Endodermal cell (in vitro differentiated cells): ENCODE data around the gene SLC12A9. TPM values are rescaled to one million over a fixed set of nuclear protein-coding genes. Genes with fewer than 3 reads are reported as not detected.

Source experiments
- DNase-seq: peaks from one replicate; pipeline ENCODE4 v3.0.0-alpha.2; 2017
- H3K27ac ChIP-seq: 2 replicates; pipeline ENCODE4 v1.5.1; 2013; ENCODE audit warnings: mild to moderate bottlenecking, low read depth, low read length, moderate library complexity
- H3K27me3 ChIP-seq: 2 replicates; pipeline ENCODE4 v1.6.1; 2013; ENCODE audit warnings: mild to moderate bottlenecking, low read length, moderate library complexity; ENCODE audit not compliant: insufficient read depth, control insufficient read depth, poor library complexity, severe bottlenecking
- H3K36me3 ChIP-seq: 2 replicates; pipeline ENCODE4 v1.7.0; 2013; ENCODE audit warnings: mild to moderate bottlenecking, low read length, moderate library complexity; ENCODE audit not compliant: control insufficient read depth, insufficient read depth
- H3K4me1 ChIP-seq: one replicate; pipeline ENCODE4 v1.7.0; 2013; ENCODE audit warnings: low read length; ENCODE audit not compliant: control insufficient read depth, insufficient read depth
- H3K4me3 ChIP-seq: 2 replicates; pipeline ENCODE4 v1.5.1; 2013; ENCODE audit warnings: mild to moderate bottlenecking, low read length, moderate library complexity
- H3K9ac ChIP-seq: 2 replicates; pipeline ENCODE4 v1.6.1; 2013; ENCODE audit warnings: mild to moderate bottlenecking, low read length, moderate library complexity; ENCODE audit not compliant: poor library complexity, severe bottlenecking; ENCODE audit errors: extremely low read depth
- H3K9me3 ChIP-seq: 2 replicates; pipeline ENCODE4 v1.6.1; 2013; ENCODE audit warnings: mild to moderate bottlenecking, low read length, moderate library complexity; ENCODE audit not compliant: control insufficient read depth
- H3K27ac Mint-ChIP-seq: 2 replicates; pipeline ENCODE4 v1.8.0; 2020; ENCODE audit warnings: mixed read lengths
- H3K27me3 Mint-ChIP-seq: 2 replicates; pipeline ENCODE4 v1.8.0; 2021; ENCODE audit warnings: mild to moderate bottlenecking, mixed read lengths; ENCODE audit not compliant: insufficient read depth
- H3K36me3 Mint-ChIP-seq: 2 replicates; pipeline ENCODE4 v1.8.0; 2020; ENCODE audit warnings: low read depth, mixed read lengths
- H3K4me1 Mint-ChIP-seq: 2 replicates; pipeline ENCODE4 v1.8.0; 2020; ENCODE audit warnings: mixed read lengths
- H3K4me3 Mint-ChIP-seq: 2 replicates; pipeline ENCODE4 v1.8.0; 2020; ENCODE audit warnings: mild to moderate bottlenecking, moderate library complexity, mixed read lengths
- H3K9me3 Mint-ChIP-seq: 2 replicates; pipeline ENCODE4 v1.8.0; 2020; ENCODE audit warnings: mild to moderate bottlenecking, mixed read lengths
- WGBS, 2 experiments: methylation state at CpG; one replicate each; pipeline versions ENCODE4 v1.1.5 to v1.1.7; 2013; ENCODE audit warnings: missing lambda C conversion rate in 2 of 2, mixed read lengths in 1 of 2; ENCODE audit not compliant: insufficient coverage in 1 of 2, insufficient read length in 1 of 2; 5-methylcytosine and 5-hydroxymethylcytosine counted together
- total RNA-seq, 2 donors: library from RNA; stranded (reverse); fragmentation: NEBNext Ultra II Directional in 1 of 2; extraction: Animal tissue kit (Norgen Biotek cat#: 25700) in 1 of 2; gene quantifications; 2 replicates in 1 of 2; 3 replicates in 1 of 2; pipeline ENCODE4 v1.2.1, GENCODE V29; 2021
- TF ChIP-seq, protein P1 (sequence below): fragments of 200-600 bp; sonication (generic); conservative IDR thresholded peaks from 2 replicates; pipeline ENCODE4 v1.5.0; 2021; ENCODE audit warnings: antibody characterized with exemption, mild to moderate bottlenecking

Gene SLC12A9
- total RNA-seq, 2 donors from 2014 or later: 22.5 to 35.1 TPM

DNA sequence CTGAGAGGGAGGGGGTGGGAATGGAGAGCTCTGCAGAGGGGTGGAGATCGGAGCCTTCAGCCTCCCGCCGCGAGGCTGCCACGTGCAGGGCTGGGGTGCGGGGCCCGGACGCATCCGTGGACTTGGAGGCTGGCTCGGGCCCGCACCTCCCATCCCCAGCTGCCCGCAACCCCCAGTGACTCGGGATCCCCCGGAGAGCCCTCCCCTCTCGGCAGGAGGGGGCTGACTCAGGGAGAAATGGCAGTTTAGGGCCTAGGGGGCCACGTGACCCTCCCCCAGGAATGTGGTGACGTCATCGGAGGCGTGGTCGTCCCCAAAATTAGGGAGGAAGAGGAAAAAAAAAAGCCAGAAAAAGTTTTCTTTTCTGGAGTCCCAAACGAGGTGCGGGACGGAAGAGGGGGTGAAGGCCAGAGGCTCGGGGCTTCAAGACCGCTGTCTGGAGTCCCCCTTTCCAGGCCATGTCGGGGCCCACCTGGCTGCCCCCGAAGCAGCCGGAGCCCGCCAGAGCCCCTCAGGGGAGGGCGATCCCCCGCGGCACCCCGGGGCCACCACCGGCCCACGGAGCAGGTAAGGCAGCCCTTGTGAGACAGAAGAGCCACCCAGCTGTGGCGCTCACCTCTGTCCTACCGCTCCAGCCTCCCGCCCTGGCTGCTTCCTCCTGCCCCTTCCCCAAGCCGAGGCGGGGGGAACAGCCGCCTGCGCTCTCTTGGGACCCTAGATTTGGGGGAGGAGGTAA, 14.7 kb downstream of the SLC12A9 start, which contains the start of gene TRIP6:
TRIP6 (plus strand) TSS at position 348 of the 736 bp plus-strand sequence; CDS start at position 459, 111 bp downstream.
- Mint-ChIP-seq H3K9me3 (no peaks in the 10 kb centered on the region), H3K4me1 (peaks cover 13% of the 10 kb centered on the region), H3K27me3 (no peaks in the 10 kb centered on the region), H3K4me3 (peak within 1 kb of the TSS; percentile 88), H3K36me3 (peaks cover 44% of the 10 kb centered on the region), H3K27ac (peak within 1 kb of the TSS; percentile 99)
- 1% methylated on average over 11 to 39 of the region's 42 CpGs for WGBS, 2 experiments
- Histone ChIP-seq H3K4me1 (peaks cover 5% of the 10 kb centered on the region), H3K9me3 (no peaks in the 10 kb centered on the region), H3K9ac (peak within 1 kb of the TSS; percentile 100), H3K27ac (peak within 1 kb of the TSS; percentile 82), H3K36me3 (peaks cover 30% of the 10 kb centered on the region), H3K27me3 (no peaks in the 10 kb centered on the region), H3K4me3 (peak within 1 kb of the TSS; percentile 92)
- TF ChIP-seq, protein P1, sequence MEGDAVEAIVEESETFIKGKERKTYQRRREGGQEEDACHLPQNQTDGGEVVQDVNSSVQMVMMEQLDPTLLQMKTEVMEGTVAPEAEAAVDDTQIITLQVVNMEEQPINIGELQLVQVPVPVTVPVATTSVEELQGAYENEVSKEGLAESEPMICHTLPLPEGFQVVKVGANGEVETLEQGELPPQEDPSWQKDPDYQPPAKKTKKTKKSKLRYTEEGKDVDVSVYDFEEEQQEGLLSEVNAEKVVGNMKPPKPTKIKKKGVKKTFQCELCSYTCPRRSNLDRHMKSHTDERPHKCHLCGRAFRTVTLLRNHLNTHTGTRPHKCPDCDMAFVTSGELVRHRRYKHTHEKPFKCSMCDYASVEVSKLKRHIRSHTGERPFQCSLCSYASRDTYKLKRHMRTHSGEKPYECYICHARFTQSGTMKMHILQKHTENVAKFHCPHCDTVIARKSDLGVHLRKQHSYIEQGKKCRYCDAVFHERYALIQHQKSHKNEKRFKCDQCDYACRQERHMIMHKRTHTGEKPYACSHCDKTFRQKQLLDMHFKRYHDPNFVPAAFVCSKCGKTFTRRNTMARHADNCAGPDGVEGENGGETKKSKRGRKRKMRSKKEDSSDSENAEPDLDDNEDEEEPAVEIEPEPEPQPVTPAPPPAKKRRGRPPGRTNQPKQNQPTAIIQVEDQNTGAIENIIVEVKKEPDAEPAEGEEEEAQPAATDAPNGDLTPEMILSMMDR: no peak
- DNase-seq: peak; percentile 95

- Histone ChIP-seq H3K9ac (peak overlapping the region; percentile 100), H3K4me1 (peaks cover 3% of the 10 kb centered on the region), H3K27me3 (no peaks in the 10 kb centered on the region), H3K4me3 (peak overlapping the region; percentile 92), H3K36me3 (peaks cover 35% of the 10 kb centered on the region), H3K27ac (peak overlapping the region; percentile 82), H3K9me3 (no peaks in the 10 kb centered on the region)
- Mint-ChIP-seq H3K27ac (peak overlapping the region; percentile 99), H3K4me3 (peak overlapping the region; percentile 88), H3K27me3 (no peaks in the 10 kb centered on the region), H3K36me3 (peaks cover 45% of the 10 kb centered on the region), H3K9me3 (no peaks in the 10 kb centered on the region), H3K4me1 (peaks cover 7% of the 10 kb centered on the region)
- TF ChIP-seq, protein P1: no peak
- 15 to 30% methylated on average over 13 to 27 of the region's 27 CpGs for WGBS, 2 experiments
- DNase-seq: peak; percentile 70
Observed at GRCh38 chr7:100867776-100868485, 15.4 kb downstream of the SLC12A9 start.

DNA sequence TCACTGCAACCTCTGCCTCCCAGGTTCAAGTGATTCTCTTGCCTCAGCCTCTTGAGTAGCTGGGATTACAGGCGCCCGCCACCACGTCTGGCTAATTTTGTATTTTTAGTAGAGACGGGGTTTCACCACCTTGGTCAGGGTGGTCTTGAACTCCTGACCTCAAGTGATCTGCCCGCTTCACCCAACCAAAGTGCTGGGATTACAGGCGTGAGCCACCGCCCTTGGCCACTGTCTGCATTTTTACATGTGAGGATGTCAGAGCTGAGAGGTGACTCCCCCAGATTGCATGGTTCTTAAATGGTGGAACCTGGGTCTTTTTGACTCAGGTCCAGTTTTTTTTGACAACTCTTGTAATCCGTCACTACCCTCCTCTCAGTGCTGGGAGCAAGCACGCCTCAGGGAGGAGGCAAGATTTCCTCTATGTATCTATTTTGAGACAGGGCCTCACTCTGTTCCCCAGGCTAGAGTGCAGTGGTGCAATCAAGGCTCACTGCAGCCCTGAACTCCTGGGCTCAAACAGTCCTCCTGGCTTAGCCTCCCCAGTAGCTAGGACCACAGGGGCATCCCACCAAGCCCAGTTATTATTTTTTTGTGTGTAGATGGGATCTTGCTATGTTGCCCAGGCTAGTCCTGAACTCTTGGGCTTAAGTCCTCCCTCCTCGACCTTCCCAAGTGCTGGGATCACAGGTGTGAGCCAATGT, 21.2 kb downstream of the SLC12A9 start:
- peaks cover 16% of the 10 kb centered on the region for H3K4me1 Mint-ChIP-seq
- Histone ChIP-seq H3K9me3 (no peaks in the 10 kb centered on the region), H3K27me3 (no peaks in the 10 kb centered on the region), H3K9ac (peak overlapping the region; percentile 92), H3K4me3 (peak overlapping the region; percentile 100), H3K36me3 (peaks cover 67% of the 10 kb centered on the region), H3K4me1 (peaks cover 5% of the 10 kb centered on the region), H3K27ac (no peak overlapping the region)
- H3K9me3 Mint-ChIP-seq: no peaks in the 10 kb centered on the region
- TF ChIP-seq, protein P1: no peak
- H3K4me3 Mint-ChIP-seq: peak overlapping the region; percentile 99
- peak overlapping the region; percentile 98 for H3K27ac Mint-ChIP-seq
- WGBS, 2 experiments: 93 to 96% methylated on average over 10 of the region's 10 CpGs
- no peaks in the 10 kb centered on the region for H3K27me3 Mint-ChIP-seq
- no peak for DNase-seq
- peaks cover 73% of the 10 kb centered on the region for H3K36me3 Mint-ChIP-seq
